Measurements from ENCODE around the gene CCR6.

GRCh38 chr6:167154291-167154690, 31.4 kb downstream of the CCR6 start:
- TF ChIP-seq, protein P1, sequence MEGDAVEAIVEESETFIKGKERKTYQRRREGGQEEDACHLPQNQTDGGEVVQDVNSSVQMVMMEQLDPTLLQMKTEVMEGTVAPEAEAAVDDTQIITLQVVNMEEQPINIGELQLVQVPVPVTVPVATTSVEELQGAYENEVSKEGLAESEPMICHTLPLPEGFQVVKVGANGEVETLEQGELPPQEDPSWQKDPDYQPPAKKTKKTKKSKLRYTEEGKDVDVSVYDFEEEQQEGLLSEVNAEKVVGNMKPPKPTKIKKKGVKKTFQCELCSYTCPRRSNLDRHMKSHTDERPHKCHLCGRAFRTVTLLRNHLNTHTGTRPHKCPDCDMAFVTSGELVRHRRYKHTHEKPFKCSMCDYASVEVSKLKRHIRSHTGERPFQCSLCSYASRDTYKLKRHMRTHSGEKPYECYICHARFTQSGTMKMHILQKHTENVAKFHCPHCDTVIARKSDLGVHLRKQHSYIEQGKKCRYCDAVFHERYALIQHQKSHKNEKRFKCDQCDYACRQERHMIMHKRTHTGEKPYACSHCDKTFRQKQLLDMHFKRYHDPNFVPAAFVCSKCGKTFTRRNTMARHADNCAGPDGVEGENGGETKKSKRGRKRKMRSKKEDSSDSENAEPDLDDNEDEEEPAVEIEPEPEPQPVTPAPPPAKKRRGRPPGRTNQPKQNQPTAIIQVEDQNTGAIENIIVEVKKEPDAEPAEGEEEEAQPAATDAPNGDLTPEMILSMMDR (IDR thresholded peaks at IDR 0.05), result no peak
- TF ChIP-seq POLR2A (IDR thresholded peaks at IDR 0.05), result no peak
